Measurements from ENCODE around the gene C16orf92. TPM values are rescaled to one million over a fixed set of nuclear protein-coding genes. Genes with fewer than 3 reads are reported as not detected.

The C16orf92 gene
- total and polyA plus RNA-seq, 2 of the 13 experiments (the other 11 are each of a cell fraction or from before 2014, with no cell fraction given) = not detected

GRCh38 chr16:30052671-30053372 is 29.8 kb downstream of the C16orf92 start (continued):
- peak; percentile 82; the same call in 1 of the 2 replicates for TF ChIP-seq ZNF556 (CRISPR knock-in tag; IDR thresholded peaks at IDR 0.05; ENCODE audit: borderline replicate concordance)
- peak; percentile 43; the same call in 1 of the 2 replicates for TF ChIP-seq HNF4G (IDR thresholded peaks at IDR 0.05; ENCODE audit: borderline replicate concordance, low read depth, low read length)
- TF ChIP-seq HNF4G (CRISPR knock-in tag; IDR thresholded peaks at IDR 0.05; ENCODE audit: borderline replicate concordance, low read depth) = peak; percentile 82; the same call in 1 of the 2 replicates
- no peak; the same call in 1 of the 2 replicates for TF ChIP-seq RERE (CRISPR knock-in tag; IDR thresholded peaks at IDR 0.05; ENCODE audit: low read depth)
- peak; percentile 85; the same call in 1 of the 2 replicates for TF ChIP-seq ZNF570 (CRISPR knock-in tag; IDR thresholded peaks at IDR 0.05; ENCODE audit: borderline replicate concordance)
- peak; percentile 98 for TF ChIP-seq CSRNP1 (CRISPR knock-in tag; IDR thresholded peaks at IDR 0.05)
- no peak for TF ChIP-seq ZNF460 (CRISPR knock-in tag; IDR thresholded peaks at IDR 0.05; ENCODE audit: borderline replicate concordance)
- peak; percentile 99 for TF ChIP-seq ZNF280B (CRISPR knock-in tag; IDR thresholded peaks at IDR 0.05; ENCODE audit: borderline replicate concordance)
- TF ChIP-seq SP140L (CRISPR knock-in tag; IDR thresholded peaks at IDR 0.05; ENCODE audit: borderline replicate concordance) = peak; percentile 71; the same call in 1 of the 2 replicates
- TF ChIP-seq POLR2A (IDR thresholded peaks at IDR 0.05; ENCODE audit: insufficient read depth in 1 of 2, low read depth in 2 of 2, low read length in 2 of 2) = no peak
- TF ChIP-seq ARNT2 (CRISPR knock-in tag; IDR thresholded peaks at IDR 0.05; ENCODE audit: low read depth) = peak; percentile 99
- TF ChIP-seq ZNF691 (CRISPR knock-in tag; IDR thresholded peaks at IDR 0.05; ENCODE audit: borderline replicate concordance, low read depth) = peak; percentile 94
- peak; percentile 97 for TF ChIP-seq ZNF792 (CRISPR knock-in tag; IDR thresholded peaks at IDR 0.05)
- TF ChIP-seq FLYWCH1 (CRISPR knock-in tag; IDR thresholded peaks at IDR 0.05) = peak; percentile 93
- peak; percentile 52; the same call in 1 of the 2 replicates for TF ChIP-seq RBFOX2 (IDR thresholded peaks at IDR 0.05; ENCODE audit: low read depth, low read length)
- no peak for TF ChIP-seq ZNF597 (CRISPR knock-in tag; IDR thresholded peaks at IDR 0.05)
- TF ChIP-seq ZNF12 (CRISPR knock-in tag; IDR thresholded peaks at IDR 0.05) = 0 out of 2 replicates have a peak, but pooled peaks have one; percentile 59
- peak; percentile 97 for TF ChIP-seq ZNF589 (CRISPR knock-in tag; conservative IDR thresholded peaks at IDR 0.05)
